ENCODE results near the gene CNTN5.

Gene CNTN5

GRCh38 chr11:99634581-99634980 is 613.8 kb downstream of the CNTN5 start:
- DNase-seq, result no peak

- no peak for DNase-seq
Observed at GRCh38 chr11:99638073-99638553, 617.4 kb downstream of the CNTN5 start.

- no peak for DNase-seq
Observed at GRCh38 chr11:99640671-99641070, 619.9 kb downstream of the CNTN5 start.

GRCh38 chr11:99645934-99646333 is 625.2 kb downstream of the CNTN5 start:
- DNase-seq, result no peak

- no peak for DNase-seq
Observed at GRCh38 chr11:99670067-99670676, 649.4 kb downstream of the CNTN5 start.

- DNase-seq, result no peak
Observed at GRCh38 chr11:99671808-99672409, 651.2 kb downstream of the CNTN5 start.

GRCh38 chr11:99676292-99676691 is 655.5 kb downstream of the CNTN5 start:
- DNase-seq, result no peak

GRCh38 chr11:99682171-99682570 is 661.4 kb downstream of the CNTN5 start:
- DNase-seq, result no peak

- no peak for DNase-seq
Observed at GRCh38 chr11:99682646-99683045, 661.9 kb downstream of the CNTN5 start.

- no peak for DNase-seq
Observed at GRCh38 chr11:99683933-99684332, 663.2 kb downstream of the CNTN5 start.

- DNase-seq, result no peak
Observed at GRCh38 chr11:99686838-99687237, 666.1 kb downstream of the CNTN5 start.

- DNase-seq, result no peak
Observed at GRCh38 chr11:99687320-99687719, 666.6 kb downstream of the CNTN5 start.

- DNase-seq, result peak; percentile 57
Observed at GRCh38 chr11:99693941-99694492, 673.3 kb downstream of the CNTN5 start.

GRCh38 chr11:99695106-99695505 is 674.4 kb downstream of the CNTN5 start:
- DNase-seq, result no peak

- no peak for DNase-seq
Observed at GRCh38 chr11:99706848-99707247, 686.1 kb downstream of the CNTN5 start.

GRCh38 chr11:99708928-99709672 is 688.4 kb downstream of the CNTN5 start:
- DNase-seq, result no peak

- DNase-seq, result no peak
Observed at GRCh38 chr11:99716302-99716701, 695.6 kb downstream of the CNTN5 start.

GRCh38 chr11:99718291-99718690 is 697.5 kb downstream of the CNTN5 start:
- no peak for DNase-seq

GRCh38 chr11:99739464-99740089 is 718.8 kb downstream of the CNTN5 start:
- DNase-seq, result peak; percentile 30

- DNase-seq, result no peak
Observed at GRCh38 chr11:99742501-99742900, 721.8 kb downstream of the CNTN5 start.

- no peak for DNase-seq
Observed at GRCh38 chr11:99759787-99760186, 739.0 kb downstream of the CNTN5 start.

GRCh38 chr11:99766811-99767210 is 746.1 kb downstream of the CNTN5 start:
- DNase-seq, result no peak

- DNase-seq, result peak; percentile 3
Observed at GRCh38 chr11:99773646-99774045, 752.9 kb downstream of the CNTN5 start.
